NCI-H2081 (cell line): ENCODE results near the gene ZBTB34.
A peak's percentile ranks its signal among the peaks of the same experiment; 100 is the strongest.

Experiments used
- DNase-seq, 2 experiments: peaks; one replicate each; lab custom pipeline; 2025; lab: John Stamatoyannopoulos, UW

ZBTB34 gene

DNA sequence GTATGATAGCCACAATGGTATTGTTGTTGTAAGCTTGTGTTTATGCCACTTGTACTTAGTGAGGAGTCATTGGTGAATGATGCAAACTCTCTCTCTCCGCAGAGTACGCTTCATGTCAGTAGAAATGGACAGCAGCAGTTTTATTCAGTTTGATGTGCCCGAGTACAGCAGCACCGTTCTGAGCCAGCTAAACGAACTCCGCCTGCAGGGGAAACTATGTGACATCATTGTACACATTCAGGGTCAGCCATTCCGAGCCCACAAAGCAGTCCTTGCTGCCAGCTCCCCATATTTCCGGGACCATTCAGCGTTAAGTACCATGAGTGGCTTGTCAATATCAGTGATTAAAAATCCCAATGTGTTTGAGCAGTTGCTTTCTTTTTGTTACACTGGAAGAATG is 18.8 kb downstream of the ZBTB34 start:
- no peak for DNase-seq

DNA sequence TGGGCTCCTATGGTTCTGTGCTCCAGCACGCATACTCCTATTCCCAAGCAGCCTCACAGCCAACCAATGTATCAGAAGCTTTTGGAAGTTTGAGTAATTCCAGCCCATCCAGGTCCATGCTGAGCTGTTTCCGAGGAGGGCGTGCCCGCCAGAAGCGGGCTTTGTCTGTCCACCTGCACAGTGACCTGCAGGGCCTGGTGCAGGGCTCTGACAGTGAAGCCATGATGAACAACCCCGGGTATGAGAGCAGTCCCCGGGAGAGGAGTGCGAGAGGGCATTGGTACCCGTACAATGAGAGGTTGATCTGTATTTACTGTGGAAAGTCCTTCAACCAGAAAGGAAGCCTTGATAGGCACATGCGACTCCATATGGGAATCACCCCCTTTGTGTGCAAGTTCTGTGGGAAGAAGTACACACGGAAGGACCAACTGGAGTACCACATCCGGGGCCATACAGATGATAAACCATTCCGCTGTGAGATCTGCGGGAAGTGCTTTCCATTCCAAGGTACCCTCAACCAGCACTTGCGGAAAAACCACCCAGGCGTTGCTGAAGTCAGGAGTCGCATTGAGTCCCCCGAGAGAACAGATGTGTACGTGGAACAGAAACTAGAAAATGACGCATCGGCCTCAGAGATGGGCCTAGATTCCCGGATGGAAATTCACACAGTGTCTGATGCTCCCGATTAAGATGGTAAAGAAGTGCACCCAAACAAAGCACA is 19.9 kb downstream of the ZBTB34 start:
- no peak for DNase-seq

DNA sequence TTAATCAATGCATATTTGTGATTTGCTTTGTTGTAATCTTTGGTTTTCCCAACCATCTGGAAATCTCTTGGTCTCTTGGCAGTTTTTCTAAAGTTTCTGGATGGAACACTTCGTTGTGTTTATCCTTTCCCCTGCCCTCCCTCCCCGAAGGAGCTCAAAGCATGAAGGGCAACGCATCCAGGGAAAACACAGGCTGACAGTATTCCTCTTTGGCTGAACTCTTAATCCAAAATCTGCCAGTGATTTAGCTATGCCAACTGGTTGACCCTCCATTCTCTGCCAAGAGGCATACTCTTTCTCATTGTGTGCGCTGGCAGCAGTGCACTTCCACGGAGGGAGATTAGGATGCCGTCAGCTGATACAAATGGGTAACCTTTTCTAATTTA is 20.5 kb downstream of the ZBTB34 start:
- no peak for DNase-seq

DNA sequence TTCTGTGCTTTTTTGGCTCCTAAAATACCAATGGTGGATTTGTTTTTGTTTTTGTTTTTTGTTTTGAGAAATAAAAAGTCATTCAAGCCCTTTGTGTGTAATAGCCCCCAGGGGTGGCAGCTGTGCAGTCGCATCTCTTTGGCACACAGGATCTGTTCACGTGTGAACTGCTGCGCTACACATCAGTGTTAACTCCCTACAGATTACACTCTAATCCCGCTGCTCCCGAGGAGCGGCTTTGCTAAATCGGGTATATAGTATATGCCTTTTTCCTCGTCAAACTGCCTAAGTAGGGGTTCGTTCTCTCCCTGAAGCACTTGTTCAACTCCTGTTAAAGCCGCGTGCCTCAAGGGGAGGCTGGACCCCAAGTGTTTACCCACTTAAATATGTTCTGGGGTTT is 22.3 kb downstream of the ZBTB34 start:
- DNase-seq, result no peak

DNA sequence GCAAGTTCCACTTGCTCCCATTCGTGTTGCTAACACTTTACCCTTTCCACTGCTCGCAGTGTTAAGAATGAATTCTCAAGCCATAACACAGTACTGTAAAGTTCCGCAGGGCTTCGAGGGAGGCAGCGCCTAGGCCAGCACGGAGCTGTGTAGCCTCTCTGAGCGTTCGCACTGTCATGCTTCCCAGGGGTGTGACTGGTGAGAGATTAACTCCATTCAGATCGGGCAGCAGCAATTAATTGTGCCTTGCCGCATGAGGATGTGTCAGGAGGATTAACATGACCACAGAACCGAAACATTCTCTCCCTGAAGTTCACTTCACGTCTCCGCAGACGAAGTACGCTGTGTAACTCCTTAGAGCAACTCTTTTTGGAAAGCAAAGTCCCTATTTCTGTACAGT is 23.2 kb downstream of the ZBTB34 start:
- DNase-seq, result no peak

DNA sequence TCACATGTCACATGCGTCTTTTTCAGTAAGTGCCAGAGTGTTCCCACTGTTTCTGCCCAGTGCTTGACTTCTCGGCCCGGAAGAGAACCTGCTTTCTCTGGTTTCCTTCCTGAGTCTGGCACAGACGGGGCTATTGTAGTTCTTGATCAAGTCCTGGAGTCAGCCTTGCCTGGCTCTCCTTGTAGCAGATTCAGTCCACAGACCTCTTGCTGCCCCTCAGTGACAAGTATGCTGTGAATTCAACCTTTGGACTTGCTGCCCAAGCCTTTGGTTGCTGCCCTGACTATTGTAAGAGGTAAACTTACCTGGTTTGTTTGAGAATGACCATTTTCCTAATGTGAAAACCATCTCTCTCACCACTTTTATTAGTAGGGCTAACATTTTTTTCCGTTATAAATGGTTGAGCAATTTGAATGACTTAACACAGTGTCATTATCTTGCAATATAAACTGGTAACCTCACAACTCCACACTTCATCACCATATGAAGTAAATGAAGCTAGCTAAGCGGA is 24.7 kb downstream of the ZBTB34 start:
- no peak for DNase-seq

DNA sequence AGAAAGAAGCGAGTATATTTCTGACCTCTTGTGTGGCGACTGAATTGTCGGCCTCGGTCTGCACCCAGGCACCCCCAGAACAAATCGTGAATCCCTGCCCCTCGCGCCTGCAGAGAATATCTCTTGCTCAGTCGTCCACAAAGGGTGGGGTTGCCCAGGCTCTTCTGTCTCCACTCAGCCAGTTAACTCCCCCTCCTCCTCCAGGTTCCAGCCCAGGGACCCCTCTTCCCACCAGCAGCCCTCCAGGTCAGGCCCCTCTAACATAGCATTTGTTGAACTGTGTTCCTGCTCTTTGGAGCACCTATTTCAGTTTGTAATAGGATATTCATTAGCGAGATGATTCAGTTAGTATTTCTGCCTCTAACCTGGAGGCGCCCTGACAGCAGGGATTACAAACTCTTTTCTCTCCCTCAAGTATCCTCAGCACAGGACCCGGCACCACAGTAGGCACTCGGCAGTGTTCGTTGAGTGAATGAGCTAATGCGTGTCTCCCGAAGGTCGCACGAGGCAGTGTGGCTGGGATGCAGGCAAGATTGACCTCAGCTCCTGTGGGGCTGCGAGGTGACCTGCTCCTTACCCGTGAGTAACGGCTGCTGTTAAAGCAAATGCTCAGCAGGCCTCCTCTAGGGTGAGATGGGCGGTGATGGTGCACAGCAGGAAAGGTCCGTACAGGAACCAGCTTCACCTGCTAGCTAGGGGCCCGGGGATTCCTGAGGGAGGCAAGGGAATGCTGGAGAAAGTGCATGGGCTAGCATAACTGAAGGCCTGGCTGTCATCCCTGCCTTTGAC is 25.8 kb downstream of the ZBTB34 start:
- DNase-seq, result no peak

DNA sequence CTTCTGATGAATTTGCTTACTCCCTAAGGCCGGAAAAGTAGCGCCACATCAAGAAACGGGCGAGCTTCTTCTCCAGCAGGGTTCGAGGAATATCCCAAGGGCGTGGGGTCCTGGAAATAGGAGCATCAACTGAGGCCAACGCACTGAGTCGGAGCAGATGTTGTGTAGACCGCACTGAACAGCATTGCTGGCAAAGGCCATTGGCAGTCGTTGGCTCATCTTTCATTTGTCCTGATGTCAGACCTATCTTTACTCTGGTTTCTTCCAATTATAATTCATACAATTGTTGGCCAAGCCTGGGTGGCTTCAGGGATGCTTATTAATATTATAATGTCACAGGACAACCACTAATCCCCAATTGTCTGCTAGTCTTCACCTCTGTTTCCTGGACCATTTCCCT is 26.5 kb downstream of the ZBTB34 start:
- DNase-seq, result no peak

DNA sequence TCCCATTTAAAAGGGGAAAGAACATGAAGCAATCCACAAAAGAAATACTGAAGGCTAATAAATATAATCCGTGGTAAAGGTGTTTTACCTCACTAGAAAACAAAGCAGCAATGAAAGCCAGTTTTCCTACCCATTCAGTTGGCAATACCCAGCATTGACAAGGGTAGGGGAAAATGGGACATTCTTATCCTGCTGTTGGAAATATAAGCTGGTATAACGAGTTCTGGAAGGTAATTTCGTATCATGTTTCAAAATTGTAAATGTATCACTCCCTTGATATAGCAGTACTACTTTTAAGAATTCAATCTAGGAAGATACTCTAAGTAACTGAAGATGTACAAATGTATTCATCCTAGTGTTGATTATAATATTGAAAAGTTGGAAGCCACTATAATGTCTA is 31.2 kb downstream of the ZBTB34 start:
- DNase-seq, result no peak

DNA sequence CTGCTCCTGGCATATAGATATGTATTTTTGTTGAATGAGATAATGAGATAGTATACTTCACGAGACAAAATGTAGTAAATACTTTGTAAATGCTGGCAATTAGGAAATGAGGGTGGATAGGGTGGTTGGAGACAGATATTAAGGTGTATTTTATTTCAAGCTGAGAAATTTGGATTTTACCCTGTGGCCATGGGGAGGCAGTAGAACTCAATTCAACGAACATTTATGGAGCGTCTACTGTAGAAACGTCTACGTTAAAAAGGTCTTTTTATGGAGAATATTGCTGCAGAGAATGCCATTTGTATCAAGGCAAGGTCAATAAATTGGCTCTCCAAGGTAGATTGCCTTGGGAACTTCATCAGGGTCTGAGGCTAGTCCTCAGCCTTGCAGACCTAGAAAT is 32.6 kb downstream of the ZBTB34 start:
- no peak for DNase-seq

DNA sequence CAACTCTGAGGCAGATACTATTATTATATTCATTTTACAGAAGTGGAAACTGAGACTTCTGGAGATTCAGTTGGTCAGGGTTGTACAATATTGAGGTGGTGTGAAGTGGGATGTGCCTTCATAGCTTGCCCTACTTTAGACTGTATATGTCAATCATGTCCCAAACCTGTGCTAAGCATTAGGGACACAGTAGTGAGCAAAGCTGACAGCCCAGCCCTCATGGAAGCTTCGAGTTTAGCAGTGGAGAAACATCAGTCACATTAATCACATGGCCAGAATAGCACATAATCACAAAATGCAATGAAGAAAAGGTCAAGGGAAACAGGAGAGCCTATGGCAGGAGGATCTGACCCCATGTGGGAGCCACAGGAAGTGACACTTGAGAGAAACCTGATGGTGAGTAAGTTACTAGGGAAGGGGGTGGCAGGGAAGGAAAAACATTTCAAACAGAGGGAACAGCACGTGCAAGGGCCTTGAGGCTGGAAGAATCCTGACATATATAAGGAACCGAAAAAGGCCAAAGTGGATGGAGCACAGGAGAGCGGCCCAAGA is 33.7 kb downstream of the ZBTB34 start:
- DNase-seq, result no peak

DNA sequence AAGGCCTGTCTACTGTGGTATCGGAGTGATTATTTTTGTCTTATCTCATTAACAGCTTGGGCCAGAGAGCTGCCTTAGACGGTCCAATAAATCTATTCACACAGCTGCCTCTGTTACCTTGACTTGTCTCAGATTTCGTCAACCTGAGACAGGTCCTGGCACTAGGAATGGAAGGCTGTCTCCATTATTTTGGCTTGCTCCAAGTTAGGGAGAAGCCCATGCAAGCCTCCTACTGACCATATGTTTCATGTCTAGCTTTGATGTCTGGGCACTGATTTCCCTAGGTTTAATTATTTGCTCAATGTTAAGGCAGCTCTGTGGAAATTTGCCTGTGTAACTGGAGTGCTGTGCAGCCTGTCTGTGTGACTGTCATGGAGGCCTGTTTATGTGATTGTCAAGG is 41.8 kb downstream of the ZBTB34 start:
- DNase-seq, result no peak

DNA sequence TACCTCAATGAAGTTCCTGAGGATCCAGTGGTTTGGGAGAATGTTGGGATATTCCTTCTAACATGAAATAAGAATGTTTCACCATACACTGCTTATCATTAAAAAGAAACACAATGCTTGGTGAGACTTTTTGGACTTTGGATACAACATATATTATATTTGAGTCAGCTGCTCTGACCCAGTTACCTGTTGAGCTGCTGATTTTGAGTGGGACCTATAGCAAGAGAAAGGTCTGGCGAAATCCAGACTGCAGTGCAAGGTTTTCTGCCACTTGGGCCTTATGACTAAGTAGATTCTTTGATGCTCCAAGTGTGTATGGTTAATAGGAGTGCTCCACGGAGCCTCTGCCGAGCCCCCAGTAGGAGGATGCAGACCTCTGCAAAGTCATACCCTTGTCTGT is 44.1 kb downstream of the ZBTB34 start:
- DNase-seq, result no peak

DNA sequence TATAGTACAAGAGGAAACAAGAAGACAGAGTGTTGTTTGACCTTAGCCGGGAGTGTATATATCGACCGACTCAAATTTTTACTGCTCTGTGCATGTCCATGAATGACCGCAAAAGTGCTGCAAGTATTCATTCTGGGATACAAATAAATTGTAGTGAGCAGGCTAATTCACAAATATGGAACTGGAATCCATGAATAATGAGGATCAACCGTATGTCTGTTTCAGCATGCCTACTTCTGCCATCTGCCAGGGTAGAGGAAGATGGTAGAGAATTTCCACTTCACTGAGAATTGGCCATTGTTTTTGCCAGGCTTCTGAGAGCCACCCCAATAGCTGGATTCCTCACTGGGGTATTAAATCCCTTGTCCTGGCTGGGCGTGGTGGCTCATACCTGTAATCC is 45.7 kb downstream of the ZBTB34 start:
- no peak for DNase-seq

DNA sequence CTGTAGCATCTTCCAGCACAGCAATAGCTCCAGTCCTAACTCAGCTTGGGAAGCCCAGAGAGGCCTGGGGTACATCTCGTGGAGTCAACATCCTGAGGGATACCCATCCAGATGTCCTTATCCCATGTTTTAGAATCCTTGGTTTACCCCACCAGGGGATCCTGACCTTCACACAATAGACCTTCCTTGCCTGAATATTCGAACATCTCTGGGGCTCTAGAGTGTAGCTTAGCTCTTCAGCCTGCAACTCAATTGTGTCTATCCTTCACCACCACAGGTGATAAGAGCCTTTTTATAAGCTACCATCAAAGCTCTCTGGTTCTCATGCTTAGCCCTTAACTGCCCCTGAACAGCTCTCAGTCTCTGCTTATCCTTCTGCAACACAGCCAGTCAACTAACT is 46.6 kb downstream of the ZBTB34 start:
- no peak for DNase-seq

DNA sequence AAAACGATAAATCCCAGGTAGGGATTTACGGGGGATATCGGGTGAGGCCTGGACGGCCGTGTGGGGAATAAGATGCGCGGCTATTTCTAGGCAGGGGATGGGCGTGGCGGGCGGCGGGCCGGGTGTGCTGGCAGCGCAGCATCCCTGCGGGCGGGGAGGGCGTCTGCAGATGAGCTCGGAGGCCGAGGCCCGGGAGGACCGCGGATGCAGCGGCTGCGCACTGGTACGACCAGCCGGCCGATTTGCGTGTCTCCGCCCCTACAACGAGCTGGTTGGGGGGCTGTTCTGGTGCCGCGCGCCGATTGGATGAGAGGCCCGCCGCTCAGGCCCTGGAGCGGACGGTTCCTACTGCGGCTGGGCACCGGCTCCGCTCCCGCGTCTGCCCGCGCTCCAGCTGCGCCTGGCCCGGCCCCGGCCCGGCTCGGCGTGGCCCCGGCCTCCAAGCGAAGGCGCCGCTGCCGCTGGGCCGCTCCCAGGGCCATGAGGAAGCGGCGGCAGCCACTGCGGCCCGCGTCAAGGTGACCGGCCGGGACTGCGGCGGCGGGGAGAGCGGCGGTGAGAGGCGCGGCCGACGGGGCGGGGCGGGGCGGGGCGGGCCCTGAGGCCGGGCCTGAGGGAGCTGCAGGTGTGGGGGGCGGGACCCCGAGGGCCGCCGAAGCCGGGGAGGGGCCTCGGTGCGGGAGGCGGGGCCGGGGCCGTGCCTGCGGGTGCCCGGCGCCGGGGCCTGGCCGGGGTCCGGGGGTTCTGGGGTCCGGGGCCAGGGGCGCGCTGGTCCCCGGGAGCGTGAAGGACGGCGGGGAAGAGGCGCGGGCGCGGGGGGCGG is 54.2 kb downstream of the ZBTB34 start, which contains the start of gene RALGPS1:
Gene RALGPS1 (plus strand): TSS at position 325 of the 823 bp plus-strand sequence. CDS start 47,508 bp downstream, outside the sequence.
- peak; percentile 97 for DNase-seq

DNA sequence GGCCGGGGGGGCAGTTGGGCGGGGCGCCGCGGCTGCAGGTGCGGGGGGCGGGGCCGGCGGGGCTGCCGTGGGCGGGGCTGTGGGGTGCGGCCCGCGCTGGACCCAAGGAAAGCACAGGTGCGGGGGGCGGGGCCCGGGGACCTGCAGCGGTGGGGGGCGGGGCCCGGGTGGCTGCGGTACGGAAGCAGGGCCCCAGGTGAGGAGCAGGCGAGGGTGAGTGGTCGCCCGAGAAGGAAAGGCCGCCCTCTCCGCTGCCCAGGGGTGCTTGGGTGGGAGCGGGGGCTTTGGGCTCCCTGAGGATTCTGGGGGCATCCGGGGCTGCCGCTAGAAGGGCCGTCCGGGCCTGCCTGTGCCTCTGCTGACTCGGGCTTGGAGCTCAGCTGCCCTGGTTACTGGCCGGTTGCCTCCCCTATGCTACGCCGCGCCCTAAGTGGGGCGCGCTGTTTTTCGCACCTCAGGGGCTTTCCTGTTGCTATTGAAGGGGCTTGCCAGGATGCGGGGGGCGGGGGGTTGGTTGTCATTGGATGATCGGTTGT is 54.9 kb downstream of the ZBTB34 start:
- peak; percentile 66 to 76 for DNase-seq

DNA sequence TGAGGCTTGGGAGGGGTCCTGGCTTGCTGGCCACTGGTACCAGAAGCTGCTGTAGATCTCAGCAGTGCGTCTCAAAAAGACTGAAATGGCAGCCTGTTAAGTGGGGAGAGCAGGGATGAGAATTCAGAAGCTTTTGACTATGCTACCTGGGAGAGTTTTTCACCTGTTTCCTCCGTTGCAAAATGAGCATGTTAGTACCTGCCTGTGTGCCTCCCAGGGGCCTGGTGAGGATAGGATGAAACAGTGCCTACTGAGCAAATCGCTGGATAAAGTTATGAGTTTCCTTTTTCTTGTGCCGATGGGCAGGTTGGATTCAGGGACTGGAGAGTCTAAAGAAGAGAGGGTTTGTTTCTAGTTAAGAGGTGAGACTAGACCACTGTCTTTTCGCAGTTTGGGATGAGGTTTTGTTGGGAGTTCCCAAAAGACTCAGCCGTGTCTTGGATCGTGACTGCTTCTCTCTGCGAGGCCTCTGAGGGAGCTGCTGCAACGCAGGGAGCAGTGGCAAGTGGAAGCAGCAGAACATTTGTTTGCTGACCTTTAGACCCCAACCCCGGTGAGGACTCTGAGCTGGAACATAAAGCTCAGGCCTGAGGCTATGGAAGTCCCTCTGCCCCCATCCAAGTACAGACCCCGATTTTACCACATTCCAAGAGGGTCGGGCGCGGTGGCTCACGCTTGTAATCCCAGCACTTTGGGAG is 55.6 kb downstream of the ZBTB34 start:
- DNase-seq, result no peak

DNA sequence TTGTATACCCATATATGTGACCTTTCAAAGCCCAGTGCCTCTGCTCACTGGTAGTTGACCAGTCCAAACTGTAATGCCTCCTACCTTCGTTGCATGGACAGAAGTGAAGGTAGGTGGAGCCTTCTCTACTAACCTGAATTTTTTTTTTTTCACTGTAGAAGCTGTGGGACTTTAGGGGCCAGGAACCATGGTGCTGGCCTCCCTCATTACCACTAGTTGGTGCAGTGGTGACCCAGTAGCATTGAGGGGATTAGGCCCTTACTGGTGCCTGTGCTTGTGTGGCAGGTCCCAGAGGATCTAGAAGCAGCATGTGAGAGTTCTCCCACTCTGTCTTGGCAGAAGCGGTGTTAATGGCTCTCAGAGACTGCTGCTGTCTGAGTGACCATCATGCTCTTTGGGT is 56.5 kb downstream of the ZBTB34 start:
- no peak for DNase-seq

DNA sequence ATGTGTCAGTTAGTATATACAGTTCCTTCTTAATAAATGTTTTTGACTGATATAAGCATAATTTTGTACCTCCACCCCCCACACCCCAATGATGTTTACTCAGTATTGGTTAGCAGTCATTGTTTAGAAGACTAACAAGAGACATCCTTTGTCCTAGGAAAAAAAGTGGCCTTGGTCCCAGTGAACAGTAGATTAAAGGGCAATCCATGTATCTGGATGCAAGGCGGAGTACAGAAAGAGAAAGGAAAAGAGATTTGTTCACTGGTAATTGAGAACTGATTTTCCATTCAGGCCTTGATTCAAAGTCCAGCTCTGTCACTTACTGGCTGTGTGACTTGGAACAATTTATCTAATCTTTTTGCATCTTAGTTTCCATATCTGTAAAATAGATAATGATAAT is 58.8 kb downstream of the ZBTB34 start:
- DNase-seq, result peak in 1 of 2 experiments; percentile 42

DNA sequence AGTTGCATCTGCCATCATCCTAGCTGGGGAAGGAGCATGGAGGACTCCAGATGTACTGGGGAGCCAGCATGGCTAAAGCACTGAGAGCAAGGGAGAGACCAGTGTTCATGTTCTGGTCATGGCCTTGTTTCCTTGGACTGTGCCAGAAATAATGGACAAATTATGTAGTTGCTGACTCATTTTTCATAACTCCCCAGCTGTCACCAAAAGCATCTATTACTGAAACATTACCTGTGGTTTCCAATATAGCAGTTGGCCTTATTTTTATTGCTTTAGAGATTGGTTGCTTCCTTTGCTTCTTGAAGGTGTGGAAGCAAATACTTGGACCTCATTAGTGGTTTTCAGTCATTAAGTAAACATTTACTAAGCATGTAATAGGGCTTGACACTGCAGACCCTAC is 65.4 kb downstream of the ZBTB34 start:
- no peak for DNase-seq
